M059J (cell line): ENCODE measurements around the gene CCDC91. TPM values are rescaled to one million over a fixed set of nuclear protein-coding genes. Genes with fewer than 3 reads are reported as not detected.
"Not testable (repeated sequence)": the region's sequence is repeated elsewhere in the genome, so short reads cannot be mapped to it uniquely, and the experiment has no call there.

Experiments
- DNase-seq: peaks from one replicate; pipeline ENCODE4 v3.0.0-alpha.2; 2012; ENCODE audit warnings: low read depth
- total RNA-seq: library from RNA; depleted of rRNA; stranded (reverse); fragments of >200 nt; shearing (Covaris generic); gene quantifications from 2 replicates; pipeline ENCODE4 v1.2.3, GENCODE V29; 2014

CCDC91 gene
- total RNA-seq, 1 experiment from 2014 or later: 15.1 TPM

- DNase-seq: no peak
Observed at GRCh38 chr12:28180786-28181185, 9.5 kb upstream of the CCDC91 start.

GRCh38 chr12:28184375-28184774 lies 5.9 kb upstream of the CCDC91 start:
- DNase-seq: no peak

- no peak for DNase-seq
Observed at GRCh38 chr12:28186500-28186899, 3.8 kb upstream of the CCDC91 start.

GRCh38 chr12:28189784-28190320 lies 404 bp upstream of the CCDC91 start:
- no peak for DNase-seq

GRCh38 chr12:28191051-28192048 lies 1.1 kb downstream of the CCDC91 start:
- peak; percentile 81 for DNase-seq

- DNase-seq: no peak
Observed at GRCh38 chr12:28192125-28192524, 1.9 kb downstream of the CCDC91 start.

GRCh38 chr12:28194621-28195020 lies 4.4 kb downstream of the CCDC91 start:
- DNase-seq: peak; percentile 11

GRCh38 chr12:28201136-28201535 lies 10.9 kb downstream of the CCDC91 start:
- DNase-seq: not testable (repeated sequence)

- no peak for DNase-seq
Observed at GRCh38 chr12:28202374-28203130, 12.3 kb downstream of the CCDC91 start.

- DNase-seq: peak; percentile 38
Observed at GRCh38 chr12:28209782-28210181, 19.5 kb downstream of the CCDC91 start.

- DNase-seq: no peak
Observed at GRCh38 chr12:28212182-28212581, 21.9 kb downstream of the CCDC91 start.

GRCh38 chr12:28215021-28215420 lies 24.8 kb downstream of the CCDC91 start:
- DNase-seq: no peak

GRCh38 chr12:28216016-28216415 lies 25.8 kb downstream of the CCDC91 start:
- no peak for DNase-seq

- DNase-seq: no peak
Observed at GRCh38 chr12:28217805-28218204, 27.5 kb downstream of the CCDC91 start.

GRCh38 chr12:28218875-28219274 lies 28.6 kb downstream of the CCDC91 start:
- no peak for DNase-seq

GRCh38 chr12:28219827-28220226 lies 29.6 kb downstream of the CCDC91 start:
- DNase-seq: no peak

- DNase-seq: no peak
Observed at GRCh38 chr12:28222081-28222700, 31.9 kb downstream of the CCDC91 start.

- DNase-seq: no peak
Observed at GRCh38 chr12:28223025-28223554, 32.8 kb downstream of the CCDC91 start.

- DNase-seq: no peak
Observed at GRCh38 chr12:28223858-28224257, 33.6 kb downstream of the CCDC91 start.

- no peak for DNase-seq
Observed at GRCh38 chr12:28226705-28227104, 36.4 kb downstream of the CCDC91 start.

GRCh38 chr12:28227251-28227650 lies 37.0 kb downstream of the CCDC91 start:
- no peak for DNase-seq

GRCh38 chr12:28231248-28231647 lies 41.0 kb downstream of the CCDC91 start:
- DNase-seq: no peak
